ENCODE results near the gene EIF4E1B.
"Not testable (repeated sequence)": the region's sequence is repeated elsewhere in the genome, so short reads cannot be mapped to it uniquely, and the experiment has no call there.

Gene EIF4E1B, protein sequence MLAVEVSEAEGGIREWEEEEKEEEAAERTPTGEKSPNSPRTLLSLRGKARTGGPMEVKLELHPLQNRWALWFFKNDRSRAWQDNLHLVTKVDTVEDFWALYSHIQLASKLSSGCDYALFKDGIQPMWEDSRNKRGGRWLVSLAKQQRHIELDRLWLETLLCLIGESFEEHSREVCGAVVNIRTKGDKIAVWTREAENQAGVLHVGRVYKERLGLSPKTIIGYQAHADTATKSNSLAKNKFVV

DNA sequence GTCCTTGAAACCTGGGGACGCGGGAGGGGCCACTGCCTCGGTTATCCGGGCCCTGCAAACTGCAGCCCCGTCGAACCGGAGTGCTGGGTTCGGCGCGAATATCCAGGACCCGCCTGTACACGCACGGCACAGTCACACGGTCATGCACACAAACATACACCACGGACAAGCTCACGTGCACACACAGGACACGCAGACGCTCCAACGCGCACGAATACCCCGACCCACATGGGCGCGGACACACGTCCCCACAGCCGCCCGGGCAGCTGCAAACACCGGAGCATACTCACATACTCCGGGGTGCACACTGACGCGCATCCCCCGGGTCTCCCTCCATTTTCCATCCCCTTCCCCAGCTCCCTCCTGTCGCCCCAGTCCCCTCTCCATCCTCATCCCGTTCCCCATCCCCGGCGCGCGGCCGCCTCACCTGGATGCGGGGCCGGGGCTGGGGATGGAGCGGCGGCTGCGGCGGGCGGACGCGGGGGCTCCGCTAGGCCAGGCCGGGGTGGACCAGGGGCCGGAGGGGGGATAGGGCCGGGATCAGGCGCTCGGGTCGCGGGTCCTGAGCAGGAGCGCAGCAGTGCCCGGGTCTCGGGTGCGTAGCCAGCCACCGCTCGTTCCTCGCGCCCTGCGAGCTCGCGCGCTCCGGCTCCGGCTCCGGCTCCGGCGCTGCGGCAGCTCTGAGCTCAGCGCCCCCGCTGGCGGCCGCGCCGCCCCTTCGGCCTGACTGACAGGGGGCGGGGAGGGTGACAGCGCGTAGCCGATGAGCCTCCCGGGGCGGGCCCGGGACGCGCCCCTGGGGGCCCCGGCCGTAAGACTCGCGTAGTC, at the start of gene EIF4E1B, which contains the start of gene SNCB:
Gene EIF4E1B (plus strand): TSS at position 823 of the 828 bp plus-strand sequence. CDS start 12,113 bp downstream, outside the sequence.
Gene SNCB (minus strand): TSS at position 682 of the 828 bp plus-strand sequence. CDS start 880 bp downstream, outside the sequence.
- DNase-seq: peak in 1 of 2 experiments; percentile 67

DNA sequence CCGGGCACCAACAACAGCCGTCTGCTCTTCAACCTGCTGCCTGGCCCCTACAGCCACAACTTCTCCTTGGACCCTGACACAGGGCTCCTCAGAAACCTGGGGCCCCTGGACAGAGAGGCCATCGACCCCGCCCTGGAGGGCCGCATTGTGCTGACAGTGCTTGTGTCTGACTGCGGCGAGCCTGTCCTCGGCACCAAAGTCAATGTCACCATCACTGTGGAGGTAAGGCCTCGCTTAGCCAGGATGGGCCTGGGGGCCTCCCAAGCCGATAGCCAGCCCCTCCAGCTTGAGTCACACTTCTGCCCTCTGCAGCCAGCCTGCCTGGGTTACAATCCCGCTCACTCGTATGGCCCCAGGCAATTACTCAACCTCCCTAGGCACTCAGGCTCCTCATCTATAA, 49.1 kb upstream of the EIF4E1B start:
- DNase-seq: no peak

DNA sequence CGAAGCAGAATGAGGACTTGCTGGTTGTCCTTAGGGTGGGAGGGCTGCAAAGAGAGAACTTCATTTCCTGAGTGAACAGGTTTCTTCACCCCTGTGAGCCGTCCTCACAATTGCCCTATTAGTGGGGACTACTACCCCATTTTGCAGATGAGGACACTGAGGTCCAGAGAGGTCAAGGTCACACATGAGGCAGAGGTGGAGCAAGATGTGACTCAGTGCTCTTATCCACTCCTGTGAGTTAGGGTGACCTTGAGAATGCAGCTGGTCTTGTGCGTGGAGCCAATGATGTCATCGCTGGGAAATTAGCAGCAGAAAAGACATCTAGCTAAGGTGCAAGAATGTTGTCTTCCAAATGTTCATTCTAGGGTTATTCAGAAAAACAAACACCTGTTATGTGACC, 47.4 kb upstream of the EIF4E1B start:
- DNase-seq: no peak

DNA sequence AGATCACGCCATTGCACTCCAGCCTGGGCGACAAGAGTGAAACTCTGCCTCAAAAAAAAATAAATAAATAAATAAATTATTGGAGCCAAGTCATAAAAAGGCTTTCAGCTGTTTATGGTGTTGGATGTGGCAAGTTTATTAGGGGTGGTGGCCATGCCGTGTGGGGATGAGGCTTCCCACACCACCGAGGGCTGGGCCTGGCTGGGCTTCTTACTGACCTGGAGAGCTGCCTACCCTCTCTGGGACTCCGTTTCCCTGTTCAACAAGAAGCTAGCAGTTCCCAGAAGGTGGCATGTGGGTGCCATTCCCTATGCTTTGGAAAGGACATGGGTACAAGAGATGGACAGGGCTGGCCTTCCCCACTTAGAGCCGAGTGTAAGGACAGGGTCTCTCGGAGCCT, 43.1 kb upstream of the EIF4E1B start:
- no peak for DNase-seq

DNA sequence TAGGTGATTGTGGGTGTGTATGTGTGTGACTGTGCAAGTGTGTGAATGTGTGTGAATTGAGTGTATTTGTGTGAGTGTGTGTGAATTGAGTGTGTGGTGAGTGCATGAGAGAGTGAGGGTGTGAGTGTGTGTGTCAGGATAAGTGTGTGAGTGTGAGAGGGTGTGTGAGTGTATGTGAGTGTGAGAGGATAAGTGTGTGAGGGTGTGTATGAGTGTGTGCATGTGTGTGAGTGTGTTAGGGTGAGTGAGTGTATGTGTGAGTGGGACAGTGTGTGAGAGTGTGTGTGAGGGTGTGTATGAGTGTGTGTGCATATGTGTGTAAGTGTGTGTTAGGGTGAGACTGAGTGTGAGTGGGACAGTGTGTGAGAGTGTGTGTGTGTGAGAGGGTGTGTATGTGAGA, 42.2 kb upstream of the EIF4E1B start:
- DNase-seq: no peak

DNA sequence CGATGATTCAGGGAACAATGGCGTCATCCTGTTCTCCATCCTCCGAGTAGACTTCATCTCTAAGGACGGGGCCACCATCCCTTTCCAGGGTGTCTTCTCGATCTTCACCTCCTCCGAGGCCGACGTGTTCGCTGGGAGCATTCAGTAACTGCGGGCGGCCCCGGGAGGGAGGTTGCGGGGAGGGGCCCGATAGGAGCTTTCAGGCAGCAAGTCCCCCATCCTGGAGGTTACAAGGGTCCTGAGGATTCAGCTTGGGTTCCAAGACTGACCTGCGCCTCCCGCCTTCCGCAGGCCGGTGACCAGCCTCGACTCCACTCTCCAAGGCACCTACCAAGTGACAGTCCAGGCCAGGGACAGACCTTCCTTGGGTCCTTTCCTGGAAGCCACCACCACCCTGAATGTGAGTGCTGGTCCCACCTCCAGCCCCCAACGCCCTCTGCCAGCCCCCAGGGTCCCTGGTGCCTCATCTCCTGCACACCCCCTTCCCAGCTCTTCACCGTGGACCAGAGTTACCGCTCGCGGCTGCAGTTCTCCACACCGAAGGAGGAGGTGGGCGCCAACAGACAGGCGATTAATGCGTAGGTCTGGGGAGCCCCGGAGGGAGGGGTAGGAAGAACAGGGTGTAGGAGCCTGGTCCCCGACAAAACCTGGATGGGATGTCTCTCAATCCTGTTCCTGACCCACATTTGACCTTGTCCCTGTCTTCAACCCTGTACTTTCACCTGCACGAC, 41.3 kb upstream of the EIF4E1B start:
- DNase-seq: no peak

DNA sequence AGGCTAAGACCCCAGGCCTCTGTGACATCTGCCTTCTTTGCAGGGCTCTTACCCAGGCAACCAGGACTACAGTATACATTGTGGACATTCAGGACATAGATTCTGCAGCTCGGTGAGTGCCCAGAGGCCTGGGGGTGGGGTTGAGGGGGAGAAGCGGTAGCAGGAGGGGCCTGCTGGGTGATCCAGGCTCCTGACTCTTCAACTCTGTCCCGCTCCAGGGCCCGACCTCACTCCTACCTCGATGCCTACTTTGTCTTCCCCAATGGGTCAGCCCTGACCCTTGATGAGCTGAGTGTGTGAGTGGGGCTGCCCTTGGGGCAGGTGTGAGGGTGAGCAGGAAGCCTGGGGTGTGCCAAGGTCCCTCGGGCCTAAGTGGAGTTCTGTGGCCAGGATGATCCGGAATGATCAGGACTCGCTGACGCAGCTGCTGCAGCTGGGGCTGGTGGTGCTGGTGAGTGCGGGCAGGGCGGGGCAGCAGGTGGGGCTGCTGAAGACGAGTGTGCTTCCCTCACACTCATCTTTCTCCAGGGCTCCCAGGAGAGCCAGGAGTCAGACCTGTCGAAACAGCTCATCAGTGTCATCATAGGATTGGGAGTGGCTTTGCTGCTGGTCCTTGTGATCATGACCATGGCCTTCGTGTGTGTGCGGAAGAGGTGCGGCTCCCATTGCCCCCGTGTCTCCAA, 40.3 kb upstream of the EIF4E1B start:
- DNase-seq: peak in 1 of 2 experiments; percentile 22

DNA sequence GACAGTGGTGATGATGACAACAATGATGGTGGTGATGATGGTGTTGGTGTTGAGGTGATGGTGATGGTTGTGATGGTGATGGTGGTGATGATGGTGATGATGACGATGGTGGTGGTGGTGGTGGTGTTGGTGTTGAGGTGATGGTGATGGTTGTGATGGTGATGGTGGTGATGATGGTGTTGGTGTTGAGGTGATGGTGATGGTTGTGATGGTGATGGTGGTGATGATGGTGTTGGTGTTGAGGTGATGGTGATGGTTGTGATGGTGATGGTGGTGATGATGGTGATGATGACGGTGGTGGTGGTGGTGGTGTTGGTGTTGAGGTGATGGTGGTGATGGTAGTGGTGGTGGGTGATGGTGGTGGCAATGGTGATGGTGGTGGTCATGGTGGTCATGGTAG, 38.8 kb upstream of the EIF4E1B start:
- DNase-seq: not testable (repeated sequence)

DNA sequence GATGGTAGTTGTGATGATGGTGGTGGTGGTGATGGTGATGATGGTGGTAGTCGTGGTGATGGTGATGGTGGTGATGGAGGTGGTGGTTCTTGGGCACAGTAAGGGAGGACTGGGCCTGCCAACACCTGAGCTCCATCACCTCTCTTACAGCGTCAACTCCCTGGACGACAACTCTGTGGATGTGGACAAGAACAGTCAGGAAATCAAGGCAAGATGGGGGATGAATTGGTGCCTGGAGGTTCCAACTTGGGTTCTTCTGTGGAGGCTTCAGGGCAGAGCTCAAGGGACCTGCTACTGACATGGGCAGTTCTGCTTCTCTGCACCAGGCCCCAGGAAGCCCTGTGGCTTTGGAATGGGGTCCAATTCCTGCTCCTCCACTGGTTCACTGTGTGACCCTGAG, 37.9 kb upstream of the EIF4E1B start:
- no peak for DNase-seq

DNA sequence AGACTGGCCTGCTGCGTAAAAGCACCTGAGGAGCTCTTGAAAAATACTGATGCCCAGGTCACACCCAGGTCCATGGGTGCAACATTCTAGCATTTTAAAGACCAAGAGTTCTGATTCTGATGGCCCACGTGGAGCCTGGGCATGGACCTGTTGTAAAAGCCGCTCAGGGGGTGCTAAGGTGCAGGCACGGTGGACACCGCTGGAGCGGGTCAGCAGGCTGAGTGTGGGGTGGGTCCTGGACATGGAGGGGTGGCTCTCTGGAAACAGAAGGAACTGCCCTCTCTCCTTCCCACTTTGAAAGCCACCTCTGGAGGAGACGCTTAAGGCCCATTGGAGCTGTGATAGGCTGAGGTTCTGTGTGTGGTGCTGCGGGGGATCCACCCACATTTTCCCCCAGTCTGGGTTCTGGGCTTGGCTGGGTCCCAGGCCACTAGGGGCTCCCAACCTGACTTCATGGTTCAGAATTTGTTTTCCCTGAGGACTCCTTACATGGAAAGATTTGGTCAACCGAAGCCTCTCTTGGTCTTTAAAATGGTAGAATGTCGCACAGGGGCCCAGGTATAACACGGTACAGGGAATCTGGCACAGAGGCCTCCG, 37.1 kb upstream of the EIF4E1B start:
- no peak for DNase-seq

DNA sequence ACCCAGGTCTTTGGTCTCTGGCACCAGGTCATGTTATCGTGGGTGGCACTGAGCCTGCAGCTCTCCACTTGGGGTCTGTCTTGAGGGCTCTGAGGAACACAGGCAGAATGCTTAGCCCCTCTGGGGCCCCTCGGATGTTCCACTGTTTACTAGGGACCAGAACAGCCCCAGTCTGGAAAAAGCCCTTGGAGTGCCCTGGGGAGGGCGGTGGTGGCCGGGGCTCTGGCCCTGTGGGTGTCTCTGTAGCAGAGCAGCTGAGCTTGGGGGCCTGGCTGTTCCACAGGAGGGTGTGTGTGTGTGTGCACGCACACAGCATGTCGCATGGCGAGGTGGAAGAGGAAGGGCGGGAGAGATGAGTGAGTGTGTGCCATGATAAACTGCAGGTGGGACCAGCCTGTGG, 35.9 kb upstream of the EIF4E1B start:
- DNase-seq: no peak

DNA sequence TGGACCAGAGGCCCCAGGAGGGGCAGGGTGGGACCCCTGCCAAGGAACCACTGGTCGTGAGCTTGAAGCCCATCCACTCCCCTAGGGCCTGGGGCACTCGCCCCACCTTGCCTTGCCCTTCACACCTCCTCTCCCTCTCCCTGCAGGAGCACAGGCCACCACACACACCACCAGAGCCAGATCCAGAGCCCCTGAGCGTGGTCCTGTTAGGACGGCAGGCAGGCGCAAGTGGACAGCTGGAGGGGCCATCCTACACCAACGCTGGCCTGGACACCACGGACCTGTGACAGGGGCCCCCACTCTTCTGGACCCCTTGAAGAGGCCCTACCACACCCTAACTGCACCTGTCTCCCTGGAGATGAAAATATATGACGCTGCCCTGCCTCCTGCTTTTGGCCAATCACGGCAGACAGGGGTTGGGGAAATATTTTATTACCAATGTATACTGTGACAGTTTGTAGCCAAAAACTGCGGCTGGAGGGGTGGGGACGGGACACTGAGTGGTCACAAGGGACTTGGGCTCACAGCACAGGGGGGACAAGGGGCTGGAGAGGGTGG, 35.0 kb upstream of the EIF4E1B start:
- DNase-seq: no peak

DNA sequence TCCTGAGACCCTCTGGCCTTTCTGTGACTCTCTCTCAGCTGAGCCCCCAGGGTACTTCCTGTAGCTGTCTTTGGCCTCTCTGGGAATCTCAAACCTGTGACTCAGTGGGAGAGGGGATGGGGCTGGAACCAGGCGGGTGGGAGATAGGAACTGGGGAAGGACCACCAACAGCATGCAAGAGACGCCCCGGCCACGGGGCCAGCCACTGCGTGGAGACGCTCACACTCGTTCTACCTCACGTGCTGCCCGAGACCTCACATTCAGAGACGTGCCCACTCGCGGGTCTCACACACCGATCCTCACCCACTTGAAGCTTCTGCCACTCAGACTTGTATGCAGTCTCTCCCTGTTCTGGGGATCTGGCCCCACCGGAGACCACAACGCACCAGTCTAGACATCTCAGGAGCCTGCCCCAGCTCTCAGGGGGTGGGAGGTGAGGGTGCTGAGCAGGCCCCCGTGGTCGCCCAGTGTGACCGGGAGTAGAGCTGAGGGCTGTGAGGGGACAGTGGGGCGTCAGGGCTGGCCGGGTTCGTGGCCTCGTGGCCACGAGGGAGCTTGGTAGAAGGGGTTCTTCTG, 34.3 kb upstream of the EIF4E1B start:
- no peak for DNase-seq

DNA sequence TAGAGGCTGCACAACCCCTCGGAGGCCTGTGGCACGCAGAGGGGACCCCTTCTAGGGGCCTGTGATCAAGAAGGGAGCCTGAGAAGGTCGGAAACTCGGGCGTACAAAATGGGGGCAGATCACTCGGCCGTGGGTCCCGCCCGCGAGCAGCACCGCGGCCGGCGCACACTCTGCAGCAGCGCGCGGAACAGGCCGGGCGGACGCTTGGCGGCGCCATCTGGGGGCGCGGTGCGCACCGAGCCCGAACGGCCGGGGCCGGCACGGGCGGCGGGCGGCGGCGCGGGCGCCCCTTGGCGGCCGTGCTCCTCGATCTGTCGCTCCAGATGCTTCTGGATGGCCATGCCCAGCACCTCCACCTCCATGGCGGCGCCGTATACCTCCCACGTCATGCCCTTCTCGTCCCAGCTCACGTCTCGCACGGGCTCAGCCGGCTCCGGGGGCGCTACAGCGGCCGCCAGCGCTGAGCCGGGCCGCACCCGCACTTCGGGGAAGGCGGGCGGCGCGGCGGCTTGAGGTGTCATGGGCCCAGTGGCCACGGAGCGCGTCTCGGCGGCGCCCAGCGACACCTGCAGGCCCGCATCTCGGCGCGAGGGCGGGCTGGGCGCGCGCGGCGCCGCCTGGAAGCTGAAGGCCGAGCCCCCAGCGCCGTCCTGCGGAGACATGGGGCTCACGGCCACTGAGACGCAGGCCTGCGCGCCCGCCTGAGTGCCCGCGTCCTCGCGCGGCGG, 33.6 kb upstream of the EIF4E1B start:
- DNase-seq: no peak

DNA sequence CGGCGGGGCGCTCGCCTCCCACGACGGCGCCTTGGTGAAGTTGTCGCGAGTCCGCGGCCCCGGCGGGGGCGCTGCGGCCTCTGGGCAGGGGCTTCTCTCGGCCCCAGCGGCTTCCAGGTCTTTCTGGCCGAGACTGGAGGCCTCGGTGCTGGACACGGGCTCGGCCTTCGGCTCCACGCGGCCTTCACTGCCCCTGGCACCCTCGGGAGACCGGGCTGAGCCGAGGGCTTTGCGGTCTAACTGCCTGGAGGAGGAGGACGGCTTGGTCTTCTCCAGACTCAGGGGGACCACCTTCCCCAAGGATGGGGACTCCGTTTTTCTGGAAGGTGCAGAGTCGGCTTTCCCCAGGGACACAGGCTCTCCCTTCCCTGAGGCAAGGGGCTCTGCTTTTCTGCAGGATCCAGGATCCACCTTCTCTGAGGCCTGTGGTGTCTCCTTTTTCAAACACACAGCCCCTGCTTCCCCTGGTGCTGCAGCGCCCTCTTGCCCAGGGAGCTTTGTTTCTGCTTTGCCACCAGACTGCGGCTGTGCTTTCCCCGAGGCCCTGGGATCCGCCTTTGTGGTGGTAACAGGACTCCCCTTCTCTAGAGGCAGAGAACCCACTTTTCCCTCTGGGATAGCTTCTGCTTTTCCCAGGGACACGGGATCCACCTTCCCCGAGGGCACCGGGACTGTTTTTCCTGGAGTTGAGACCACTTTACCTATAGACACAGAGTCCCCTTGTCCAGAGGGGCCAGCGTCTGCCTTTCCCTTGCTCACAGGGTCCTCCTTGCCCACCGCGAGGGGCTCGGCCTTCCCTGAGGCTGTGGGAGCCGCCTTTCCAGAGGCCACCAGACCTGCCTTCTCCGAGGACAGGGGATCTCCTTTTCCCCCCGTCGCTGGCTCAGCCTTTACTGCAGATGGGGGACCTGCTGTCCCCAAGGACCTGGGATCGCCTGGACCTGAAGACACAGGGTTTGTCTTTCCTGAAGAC, 32.8 kb upstream of the EIF4E1B start:
- no peak for DNase-seq

DNA sequence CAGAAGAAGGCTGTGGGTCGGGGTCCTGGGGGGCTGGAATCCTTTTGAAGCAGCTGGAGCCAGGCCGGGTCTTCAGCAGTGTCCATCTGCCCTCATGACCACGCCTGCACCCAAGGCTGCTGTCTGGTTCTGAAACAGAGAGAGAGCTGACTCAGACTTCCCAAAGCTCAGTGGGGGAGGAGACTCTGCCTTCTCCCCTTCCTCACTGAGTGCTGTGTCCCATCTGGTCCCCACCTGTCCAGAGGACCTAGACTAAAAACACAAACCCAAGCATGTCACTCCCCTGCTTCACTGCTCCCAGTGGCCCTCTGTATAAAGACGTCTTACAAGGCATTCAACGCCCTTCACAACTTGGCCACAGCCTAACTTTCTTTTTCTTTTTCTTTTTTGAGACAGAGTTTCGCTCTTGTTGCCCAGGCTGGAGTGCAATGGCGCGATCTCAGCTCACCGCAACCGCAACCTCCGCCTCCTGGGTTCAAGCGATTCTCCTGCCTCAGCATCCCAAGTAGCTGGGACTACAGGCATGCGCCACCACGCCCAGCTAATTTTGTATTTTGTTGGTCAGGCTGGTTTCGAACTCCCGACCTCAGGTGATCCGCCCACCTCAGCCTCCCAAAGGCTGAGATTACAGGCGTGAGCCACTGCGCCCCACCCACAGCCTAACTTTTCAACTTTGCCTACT, 30.6 kb upstream of the EIF4E1B start:
- not testable (repeated sequence) for DNase-seq

DNA sequence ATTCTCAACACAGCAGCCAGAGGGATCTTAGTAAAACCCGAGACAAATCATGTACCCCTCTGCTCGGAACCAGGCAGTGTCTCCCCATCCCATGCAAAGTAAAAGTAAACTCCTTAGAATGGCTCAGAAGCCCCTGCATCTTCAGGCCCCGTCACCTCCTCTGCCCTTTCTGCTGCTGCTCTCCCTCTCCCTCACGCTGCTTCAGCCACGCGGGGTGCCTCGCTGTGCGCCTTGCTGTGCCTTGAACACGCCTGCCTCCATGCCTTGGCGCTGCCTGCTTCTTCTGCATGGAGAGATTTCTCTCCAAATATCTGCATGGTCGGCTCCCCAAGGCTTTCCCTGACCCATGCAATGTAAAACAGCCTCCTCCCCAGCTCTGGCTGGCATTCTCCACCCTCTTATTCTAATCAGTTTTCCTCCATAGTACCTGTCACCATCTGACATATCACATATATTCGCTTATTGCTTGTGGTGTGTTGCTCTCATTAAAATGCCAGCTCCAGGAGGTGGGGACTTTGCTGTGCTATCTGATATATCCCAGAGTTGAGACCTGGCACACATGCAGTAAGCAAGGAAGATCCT, 28.5 kb upstream of the EIF4E1B start:
- DNase-seq: no peak

DNA sequence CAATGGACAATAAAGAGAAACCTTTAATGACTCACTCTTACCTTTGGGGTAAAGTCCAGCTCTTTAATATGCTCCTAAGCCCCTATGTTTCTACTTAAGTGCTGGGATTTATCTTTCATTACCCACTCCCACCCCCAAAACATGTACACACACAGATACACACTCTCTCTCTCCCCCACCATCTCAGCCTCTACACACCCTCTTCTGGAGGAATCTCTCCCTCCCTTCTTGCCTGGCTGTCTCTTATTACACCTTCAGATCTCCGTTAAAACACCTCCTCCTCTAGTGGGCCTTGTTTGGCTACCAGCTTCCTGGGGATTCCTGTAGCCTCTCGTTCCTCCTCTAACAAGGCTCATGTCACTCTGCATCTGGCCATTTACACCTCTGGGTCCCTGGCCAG, 27.4 kb upstream of the EIF4E1B start:
- DNase-seq: no peak

DNA sequence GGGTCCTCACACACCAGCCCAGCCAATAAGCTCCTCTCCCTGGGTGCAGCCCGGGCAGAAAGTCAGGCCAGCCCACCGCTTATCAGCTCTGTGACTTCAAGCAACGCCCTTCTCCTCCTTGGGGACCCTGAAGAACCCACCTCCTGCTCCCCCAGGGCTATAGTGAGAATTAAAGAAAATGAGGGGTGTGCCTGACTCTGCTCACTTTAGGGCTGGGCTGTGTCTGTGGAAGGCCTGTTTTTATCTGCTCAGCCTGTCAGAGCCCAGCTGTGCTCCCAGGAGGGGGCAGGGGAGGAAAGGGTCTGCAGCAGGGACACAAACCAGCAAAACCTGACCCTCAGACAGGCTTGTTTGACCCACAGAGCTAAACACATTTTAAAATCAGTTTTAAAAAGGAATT, 24.4 kb upstream of the EIF4E1B start:
- DNase-seq: no peak

Data from NCI-H526 (cell line).